ENCODE measurements around the gene FBN3.

FBN3 gene

DNA sequence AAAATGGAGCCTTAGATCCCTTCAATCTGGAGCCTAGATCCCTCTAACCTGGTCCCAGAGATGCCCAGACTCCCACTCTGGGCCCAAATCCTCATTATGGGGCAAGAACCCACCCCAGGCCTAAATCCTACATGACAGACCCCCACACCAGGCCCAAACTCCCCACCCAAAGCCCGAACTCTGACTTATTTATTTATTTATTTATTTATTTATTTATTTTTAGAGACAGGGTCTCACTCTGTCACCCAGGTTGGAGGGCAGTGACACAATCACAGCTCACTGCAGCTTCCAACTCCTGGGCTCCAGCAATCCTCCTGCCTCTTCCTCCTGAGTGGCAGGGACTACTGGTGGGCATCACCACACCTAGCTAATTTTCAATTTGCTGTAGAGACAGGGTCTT, 12.0 kb downstream of the FBN3 start:
- Histone ChIP-seq H3K36me3 (ENCODE audit: control insufficient read depth in 2 of 2, insufficient read depth in 1 of 2, low read length in 2 of 2) (no peaks in the 10 kb centered on the region), H3K4me1 (ENCODE audit: control insufficient read depth, insufficient read depth, low read length) (no peaks in the 10 kb centered on the region), H3K9me3 (ENCODE audit: control insufficient read depth, insufficient read depth, low read depth, low read length) (no peaks in the 10 kb centered on the region), H3K27ac (ENCODE audit: extremely low read depth, low read depth, low read length) (no peak overlapping the region), H3K4me3 (ENCODE audit: low read depth, low read length) (no peak overlapping the region)
- ChIA-PET POLR2A (no interaction called here), CTCF (no interaction called here)
- TF ChIP-seq, protein P1, sequence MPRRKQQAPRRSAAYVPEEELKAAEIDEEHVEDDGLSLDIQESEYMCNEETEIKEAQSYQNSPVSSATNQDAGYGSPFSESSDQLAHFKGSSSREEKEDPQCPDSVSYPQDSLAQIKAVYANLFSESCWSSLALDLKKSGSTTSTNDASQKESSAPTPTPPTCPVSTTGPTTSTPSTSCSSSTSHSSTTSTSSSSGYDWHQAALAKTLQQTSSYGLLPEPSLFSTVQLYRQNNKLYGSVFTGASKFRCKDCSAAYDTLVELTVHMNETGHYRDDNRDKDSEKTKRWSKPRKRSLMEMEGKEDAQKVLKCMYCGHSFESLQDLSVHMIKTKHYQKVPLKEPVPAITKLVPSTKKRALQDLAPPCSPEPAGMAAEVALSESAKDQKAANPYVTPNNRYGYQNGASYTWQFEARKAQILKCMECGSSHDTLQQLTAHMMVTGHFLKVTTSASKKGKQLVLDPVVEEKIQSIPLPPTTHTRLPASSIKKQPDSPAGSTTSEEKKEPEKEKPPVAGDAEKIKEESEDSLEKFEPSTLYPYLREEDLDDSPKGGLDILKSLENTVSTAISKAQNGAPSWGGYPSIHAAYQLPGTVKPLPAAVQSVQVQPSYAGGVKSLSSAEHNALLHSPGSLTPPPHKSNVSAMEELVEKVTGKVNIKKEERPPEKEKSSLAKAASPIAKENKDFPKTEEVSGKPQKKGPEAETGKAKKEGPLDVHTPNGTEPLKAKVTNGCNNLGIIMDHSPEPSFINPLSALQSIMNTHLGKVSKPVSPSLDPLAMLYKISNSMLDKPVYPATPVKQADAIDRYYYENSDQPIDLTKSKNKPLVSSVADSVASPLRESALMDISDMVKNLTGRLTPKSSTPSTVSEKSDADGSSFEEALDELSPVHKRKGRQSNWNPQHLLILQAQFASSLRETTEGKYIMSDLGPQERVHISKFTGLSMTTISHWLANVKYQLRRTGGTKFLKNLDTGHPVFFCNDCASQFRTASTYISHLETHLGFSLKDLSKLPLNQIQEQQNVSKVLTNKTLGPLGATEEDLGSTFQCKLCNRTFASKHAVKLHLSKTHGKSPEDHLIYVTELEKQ (tag by site-specific recombination; IDR thresholded peaks at IDR 0.05; ENCODE audit: borderline replicate concordance) = no peak
- no peak for TF ChIP-seq MEIS1 (CRISPR knock-in tag; IDR thresholded peaks at IDR 0.05; ENCODE audit: borderline replicate concordance)
- TF ChIP-seq ZNF426 (tag by site-specific recombination; IDR thresholded peaks at IDR 0.05) = peak; percentile 44
- no peak for TF ChIP-seq ZNF184 (tag by site-specific recombination; IDR thresholded peaks at IDR 0.05)
- TF ChIP-seq EGR2 (tag by site-specific recombination; IDR thresholded peaks at IDR 0.05; ENCODE audit: low read depth) = no peak
- TF ChIP-seq, protein P2, sequence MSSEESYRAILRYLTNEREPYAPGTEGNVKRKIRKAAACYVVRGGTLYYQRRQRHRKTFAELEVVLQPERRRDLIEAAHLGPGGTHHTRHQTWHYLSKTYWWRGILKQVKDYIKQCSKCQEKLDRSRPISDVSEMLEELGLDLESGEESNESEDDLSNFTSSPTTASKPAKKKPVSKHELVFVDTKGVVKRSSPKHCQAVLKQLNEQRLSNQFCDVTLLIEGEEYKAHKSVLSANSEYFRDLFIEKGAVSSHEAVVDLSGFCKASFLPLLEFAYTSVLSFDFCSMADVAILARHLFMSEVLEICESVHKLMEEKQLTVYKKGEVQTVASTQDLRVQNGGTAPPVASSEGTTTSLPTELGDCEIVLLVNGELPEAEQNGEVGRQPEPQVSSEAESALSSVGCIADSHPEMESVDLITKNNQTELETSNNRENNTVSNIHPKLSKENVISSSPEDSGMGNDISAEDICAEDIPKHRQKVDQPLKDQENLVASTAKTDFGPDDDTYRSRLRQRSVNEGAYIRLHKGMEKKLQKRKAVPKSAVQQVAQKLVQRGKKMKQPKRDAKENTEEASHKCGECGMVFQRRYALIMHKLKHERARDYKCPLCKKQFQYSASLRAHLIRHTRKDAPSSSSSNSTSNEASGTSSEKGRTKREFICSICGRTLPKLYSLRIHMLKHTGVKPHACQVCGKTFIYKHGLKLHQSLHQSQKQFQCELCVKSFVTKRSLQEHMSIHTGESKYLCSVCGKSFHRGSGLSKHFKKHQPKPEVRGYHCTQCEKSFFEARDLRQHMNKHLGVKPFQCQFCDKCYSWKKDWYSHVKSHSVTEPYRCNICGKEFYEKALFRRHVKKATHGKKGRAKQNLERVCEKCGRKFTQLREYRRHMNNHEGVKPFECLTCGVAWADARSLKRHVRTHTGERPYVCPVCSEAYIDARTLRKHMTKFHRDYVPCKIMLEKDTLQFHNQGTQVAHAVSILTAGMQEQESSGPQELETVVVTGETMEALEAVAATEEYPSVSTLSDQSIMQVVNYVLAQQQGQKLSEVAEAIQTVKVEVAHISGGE (tag by site-specific recombination; conservative IDR thresholded peaks at IDR 0.05; ENCODE audit: low read depth) = 0 out of 2 replicates have a peak, but pooled peaks have one; percentile 16
- 0 out of 2 replicates have a peak, but pooled peaks have one; percentile 18 for TF ChIP-seq ZNF433 (tag by site-specific recombination; IDR thresholded peaks at IDR 0.05; ENCODE audit: low read depth)
- TF ChIP-seq ZNF555 (tag by site-specific recombination; conservative IDR thresholded peaks at IDR 0.05) = peak; percentile 36
- no peak for TF ChIP-seq ZNF175 (tag by site-specific recombination; IDR thresholded peaks at IDR 0.05)
- TF ChIP-seq, protein P3, sequence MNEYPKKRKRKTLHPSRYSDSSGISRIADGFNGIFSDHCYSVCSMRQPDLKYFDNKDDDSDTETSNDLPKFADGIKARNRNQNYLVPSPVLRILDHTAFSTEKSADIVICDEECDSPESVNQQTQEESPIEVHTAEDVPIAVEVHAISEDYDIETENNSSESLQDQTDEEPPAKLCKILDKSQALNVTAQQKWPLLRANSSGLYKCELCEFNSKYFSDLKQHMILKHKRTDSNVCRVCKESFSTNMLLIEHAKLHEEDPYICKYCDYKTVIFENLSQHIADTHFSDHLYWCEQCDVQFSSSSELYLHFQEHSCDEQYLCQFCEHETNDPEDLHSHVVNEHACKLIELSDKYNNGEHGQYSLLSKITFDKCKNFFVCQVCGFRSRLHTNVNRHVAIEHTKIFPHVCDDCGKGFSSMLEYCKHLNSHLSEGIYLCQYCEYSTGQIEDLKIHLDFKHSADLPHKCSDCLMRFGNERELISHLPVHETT (tag by site-specific recombination; IDR thresholded peaks at IDR 0.05) = no peak
- TF ChIP-seq ZNF19 (tag by site-specific recombination; IDR thresholded peaks at IDR 0.05; ENCODE audit: low read depth) = no peak
- 0 out of 2 replicates have a peak, but pooled peaks have one; percentile 25 for TF ChIP-seq ZBTB8A (tag by site-specific recombination; IDR thresholded peaks at IDR 0.05)
- peak; percentile 74; the same call in 1 of the 2 replicates for TF ChIP-seq ZNF394 (tag by site-specific recombination; IDR thresholded peaks at IDR 0.05; ENCODE audit: borderline replicate concordance)
- TF ChIP-seq, protein P4, sequence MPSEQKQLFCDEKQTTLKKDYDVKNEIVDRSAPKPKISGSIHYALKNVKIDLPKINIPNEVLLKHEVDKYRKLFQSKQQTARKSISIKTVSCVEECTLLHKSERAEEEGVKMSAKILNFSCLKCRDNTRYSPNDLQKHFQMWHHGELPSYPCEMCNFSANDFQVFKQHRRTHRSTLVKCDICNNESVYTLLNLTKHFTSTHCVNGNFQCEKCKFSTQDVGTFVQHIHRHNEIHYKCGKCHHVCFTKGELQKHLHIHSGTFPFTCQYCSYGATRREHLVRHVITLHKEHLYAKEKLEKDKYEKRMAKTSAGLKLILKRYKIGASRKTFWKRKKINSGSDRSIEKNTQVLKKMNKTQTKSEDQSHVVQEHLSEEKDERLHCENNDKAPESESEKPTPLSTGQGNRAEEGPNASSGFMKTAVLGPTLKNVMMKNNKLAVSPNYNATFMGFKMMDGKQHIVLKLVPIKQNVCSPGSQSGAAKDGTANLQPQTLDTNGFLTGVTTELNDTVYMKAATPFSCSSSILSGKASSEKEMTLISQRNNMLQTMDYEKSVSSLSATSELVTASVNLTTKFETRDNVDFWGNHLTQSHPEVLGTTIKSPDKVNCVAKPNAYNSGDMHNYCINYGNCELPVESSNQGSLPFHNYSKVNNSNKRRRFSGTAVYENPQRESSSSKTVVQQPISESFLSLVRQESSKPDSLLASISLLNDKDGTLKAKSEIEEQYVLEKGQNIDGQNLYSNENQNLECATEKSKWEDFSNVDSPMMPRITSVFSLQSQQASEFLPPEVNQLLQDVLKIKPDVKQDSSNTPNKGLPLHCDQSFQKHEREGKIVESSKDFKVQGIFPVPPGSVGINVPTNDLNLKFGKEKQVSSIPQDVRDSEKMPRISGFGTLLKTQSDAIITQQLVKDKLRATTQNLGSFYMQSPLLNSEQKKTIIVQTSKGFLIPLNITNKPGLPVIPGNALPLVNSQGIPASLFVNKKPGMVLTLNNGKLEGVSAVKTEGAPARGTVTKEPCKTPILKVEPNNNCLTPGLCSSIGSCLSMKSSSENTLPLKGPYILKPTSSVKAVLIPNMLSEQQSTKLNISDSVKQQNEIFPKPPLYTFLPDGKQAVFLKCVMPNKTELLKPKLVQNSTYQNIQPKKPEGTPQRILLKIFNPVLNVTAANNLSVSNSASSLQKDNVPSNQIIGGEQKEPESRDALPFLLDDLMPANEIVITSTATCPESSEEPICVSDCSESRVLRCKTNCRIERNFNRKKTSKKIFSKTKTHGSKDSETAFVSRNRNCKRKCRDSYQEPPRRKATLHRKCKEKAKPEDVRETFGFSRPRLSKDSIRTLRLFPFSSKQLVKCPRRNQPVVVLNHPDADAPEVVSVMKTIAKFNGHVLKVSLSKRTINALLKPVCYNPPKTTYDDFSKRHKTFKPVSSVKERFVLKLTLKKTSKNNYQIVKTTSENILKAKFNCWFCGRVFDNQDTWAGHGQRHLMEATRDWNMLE (tag by site-specific recombination; conservative IDR thresholded peaks at IDR 0.05; ENCODE audit: low read depth) = peak; percentile 58; the same call in 1 of the 2 replicates
- TF ChIP-seq ZNF155 (tag by site-specific recombination; IDR thresholded peaks at IDR 0.05) = no peak
- no peak for TF ChIP-seq ZNF174 (tag by site-specific recombination; IDR thresholded peaks at IDR 0.05)
- TF ChIP-seq SALL2 (tag by site-specific recombination; IDR thresholded peaks at IDR 0.05; ENCODE audit: borderline replicate concordance) = no peak
- TF ChIP-seq GLI2 (tag by site-specific recombination; IDR thresholded peaks at IDR 0.05; ENCODE audit: borderline replicate concordance, low read depth) = no peak
- TF ChIP-seq ZNF654 (tag by site-specific recombination; IDR thresholded peaks at IDR 0.05; ENCODE audit: low read depth) = peak; percentile 19; the same call in 1 of the 2 replicates
- peak; percentile 48; the same call in 1 of the 2 replicates for TF ChIP-seq ZNF623 (tag by site-specific recombination; IDR thresholded peaks at IDR 0.05)

Data from HEK293 (cell line).